Eye (tissue), 1 donor: ENCODE measurements around the gene FOXM1.

Experiments used
- DNase-seq: peaks from one replicate; pipeline ENCODE4 v3.0.0-alpha.2; 2015

The FOXM1 gene, protein sequence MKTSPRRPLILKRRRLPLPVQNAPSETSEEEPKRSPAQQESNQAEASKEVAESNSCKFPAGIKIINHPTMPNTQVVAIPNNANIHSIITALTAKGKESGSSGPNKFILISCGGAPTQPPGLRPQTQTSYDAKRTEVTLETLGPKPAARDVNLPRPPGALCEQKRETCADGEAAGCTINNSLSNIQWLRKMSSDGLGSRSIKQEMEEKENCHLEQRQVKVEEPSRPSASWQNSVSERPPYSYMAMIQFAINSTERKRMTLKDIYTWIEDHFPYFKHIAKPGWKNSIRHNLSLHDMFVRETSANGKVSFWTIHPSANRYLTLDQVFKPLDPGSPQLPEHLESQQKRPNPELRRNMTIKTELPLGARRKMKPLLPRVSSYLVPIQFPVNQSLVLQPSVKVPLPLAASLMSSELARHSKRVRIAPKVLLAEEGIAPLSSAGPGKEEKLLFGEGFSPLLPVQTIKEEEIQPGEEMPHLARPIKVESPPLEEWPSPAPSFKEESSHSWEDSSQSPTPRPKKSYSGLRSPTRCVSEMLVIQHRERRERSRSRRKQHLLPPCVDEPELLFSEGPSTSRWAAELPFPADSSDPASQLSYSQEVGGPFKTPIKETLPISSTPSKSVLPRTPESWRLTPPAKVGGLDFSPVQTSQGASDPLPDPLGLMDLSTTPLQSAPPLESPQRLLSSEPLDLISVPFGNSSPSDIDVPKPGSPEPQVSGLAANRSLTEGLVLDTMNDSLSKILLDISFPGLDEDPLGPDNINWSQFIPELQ

DNA sequence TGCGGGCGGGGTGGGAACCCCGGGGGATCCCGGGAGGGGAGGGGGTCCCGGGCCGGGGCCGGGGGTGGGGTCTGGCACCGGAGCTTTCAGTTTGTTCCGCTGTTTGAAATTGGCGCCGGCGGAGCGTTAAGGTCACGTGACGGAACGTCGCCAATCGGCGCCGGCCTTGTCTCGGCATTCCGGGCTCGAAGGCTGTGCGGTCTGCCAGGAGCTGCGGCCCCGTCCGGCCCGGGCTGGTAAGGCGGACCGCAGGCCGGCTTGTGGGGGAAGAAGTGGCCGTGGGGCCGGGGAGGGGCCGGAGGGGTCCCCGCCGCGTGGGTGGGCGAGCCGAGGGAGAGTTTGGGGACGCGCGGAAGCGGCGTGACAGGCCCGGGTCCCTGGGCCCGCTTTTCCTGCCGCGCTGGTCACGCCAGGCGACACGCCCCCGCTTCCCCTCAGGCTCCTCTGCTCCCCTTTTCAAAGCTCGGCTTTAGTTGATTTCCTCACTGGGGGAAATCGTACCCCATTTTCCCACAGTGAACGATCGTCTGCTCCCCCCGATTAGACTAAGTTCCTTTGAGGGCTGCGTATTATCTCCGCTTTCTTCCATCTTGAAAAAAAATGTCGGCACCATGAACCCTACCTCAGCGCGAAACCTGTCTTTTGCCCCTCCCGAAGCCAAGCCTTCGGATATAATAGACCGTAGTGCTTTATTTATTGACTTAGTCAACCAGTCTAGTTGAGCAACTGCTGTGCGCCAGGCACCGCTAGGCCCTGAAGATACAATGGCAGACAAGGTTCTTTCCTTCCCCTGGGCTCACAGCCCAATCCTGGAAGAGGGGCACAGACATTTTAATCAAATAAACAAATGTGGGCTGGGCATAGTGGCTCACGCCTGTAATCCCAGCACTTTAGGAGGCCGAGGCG, at the start of gene FOXM1, which contains the start of gene RHNO1:
TSS of gene FOXM1 (minus strand) at position 128 of the 906 bp plus-strand sequence. CDS start 2,696 bp downstream, outside the sequence.
TSS of gene RHNO1 (plus strand) at position 177 of the 906 bp plus-strand sequence. CDS start 8,144 bp downstream, outside the sequence.
- DNase-seq: peak; percentile 96

- no peak for DNase-seq
Observed at GRCh38 chr12:2925322-2925995, 48.5 kb upstream of the FOXM1 start.

DNA sequence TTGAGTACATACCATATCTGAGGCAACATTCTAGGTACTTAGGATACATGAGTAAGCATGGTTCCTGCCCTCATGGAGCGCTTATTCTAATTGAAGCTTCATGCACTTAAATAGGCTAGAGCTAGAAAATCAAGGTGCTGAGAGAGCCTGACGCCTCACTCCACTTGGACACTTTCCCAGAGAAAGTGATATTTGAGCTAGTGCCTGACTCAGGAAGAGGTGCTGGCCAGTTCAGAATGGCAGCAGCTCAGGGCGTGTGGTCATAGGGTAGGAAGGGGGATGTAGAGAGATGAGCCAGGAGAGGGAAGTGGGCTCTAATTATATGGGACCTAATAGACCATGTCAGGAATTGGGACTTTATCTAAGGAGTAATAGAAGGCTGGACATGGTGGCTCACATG, 47.0 kb upstream of the FOXM1 start:
- DNase-seq: no peak

- DNase-seq: no peak
Observed at GRCh38 chr12:2923057-2923456, 46.1 kb upstream of the FOXM1 start.

DNA sequence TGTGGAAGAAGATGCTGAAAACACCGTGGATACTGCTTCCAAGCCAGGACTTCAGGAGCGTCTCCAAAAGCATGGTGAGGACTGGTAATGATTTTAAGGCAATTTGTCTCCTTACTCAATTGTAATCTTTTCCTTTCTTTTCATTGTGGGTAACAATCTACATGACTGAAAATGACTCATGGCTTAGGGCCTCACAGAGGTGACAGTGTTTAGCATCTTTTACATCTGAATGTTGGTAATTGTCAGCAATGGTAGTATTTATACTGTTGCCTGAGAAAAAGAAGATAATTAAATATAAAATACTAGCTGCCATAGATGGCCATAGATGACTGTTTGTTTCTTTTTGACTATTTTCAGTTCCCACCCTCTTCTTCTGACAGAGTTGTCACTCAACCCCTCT, 45.4 kb upstream of the FOXM1 start:
- no peak for DNase-seq

GRCh38 chr12:2919249-2919648, 42.3 kb upstream of the FOXM1 start:
- DNase-seq: no peak

- DNase-seq: no peak
Observed at GRCh38 chr12:2912216-2912575, 35.2 kb upstream of the FOXM1 start.

- DNase-seq: no peak
Observed at GRCh38 chr12:2904260-2904659, 27.3 kb upstream of the FOXM1 start.

- DNase-seq: no peak
Observed at GRCh38 chr12:2902272-2902880, 25.4 kb upstream of the FOXM1 start.

- DNase-seq: no peak
Observed at GRCh38 chr12:2900642-2901041, 23.7 kb upstream of the FOXM1 start.

GRCh38 chr12:2897418-2897817, 20.4 kb upstream of the FOXM1 start:
- DNase-seq: no peak

DNA sequence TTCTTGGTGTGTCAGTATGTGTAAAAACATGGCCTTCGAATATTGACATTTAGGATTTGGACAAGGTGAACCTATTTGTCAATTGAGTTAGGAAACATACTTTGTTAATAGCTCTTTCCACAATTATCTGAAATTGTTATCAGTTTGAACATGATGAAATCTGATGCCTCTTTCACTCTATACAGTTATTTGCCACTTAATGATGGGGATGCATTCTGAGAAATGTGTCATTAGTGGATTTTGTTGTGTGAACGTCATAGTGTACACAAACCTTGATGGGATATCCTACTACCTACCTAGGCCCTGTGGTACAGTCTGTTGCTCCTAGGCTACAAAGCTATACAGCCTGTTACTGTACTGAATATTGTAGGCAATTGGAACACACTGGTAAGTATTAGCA, 18.5 kb upstream of the FOXM1 start:
- no peak for DNase-seq

DNA sequence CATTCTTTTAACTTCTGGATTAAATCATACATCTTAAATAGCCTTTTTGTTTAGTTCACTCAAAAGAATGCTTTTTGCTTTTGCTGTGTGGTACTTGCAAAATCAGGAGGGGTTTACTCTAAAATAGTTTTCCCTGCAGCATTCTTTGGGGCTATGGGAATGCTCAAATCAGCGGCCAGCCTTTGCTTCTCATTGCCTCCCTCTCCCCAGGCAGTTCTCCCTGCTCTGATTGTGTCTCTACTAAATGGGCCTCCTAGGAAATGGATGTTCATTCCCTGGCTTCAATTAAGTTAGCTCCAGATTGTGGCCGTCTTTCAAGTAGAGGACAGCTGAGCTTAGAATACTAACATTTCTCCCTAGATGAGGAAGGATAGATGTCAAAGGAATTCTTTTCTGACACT, 18.1 kb upstream of the FOXM1 start:
- DNase-seq: no peak

DNA sequence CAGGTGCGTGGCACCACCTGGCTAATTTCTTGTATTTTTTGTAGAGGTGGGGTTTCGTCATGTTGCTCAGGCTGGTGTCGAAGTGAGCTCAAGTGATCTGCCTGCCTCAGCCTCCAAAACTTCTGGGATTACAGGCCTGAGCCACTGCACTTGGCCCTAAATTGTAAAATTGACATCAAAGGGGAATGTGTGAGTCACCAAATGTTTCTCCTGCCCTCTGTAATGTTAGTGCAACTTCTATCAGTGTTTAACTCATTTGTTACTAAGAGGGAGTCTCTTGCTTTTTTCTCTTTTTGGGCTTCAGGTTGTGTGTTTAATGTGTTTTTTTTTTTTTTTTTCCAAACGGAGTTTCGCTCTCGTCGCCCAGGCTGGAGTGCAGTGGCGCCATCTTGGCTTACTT, 16.0 kb upstream of the FOXM1 start:
- no peak for DNase-seq

DNA sequence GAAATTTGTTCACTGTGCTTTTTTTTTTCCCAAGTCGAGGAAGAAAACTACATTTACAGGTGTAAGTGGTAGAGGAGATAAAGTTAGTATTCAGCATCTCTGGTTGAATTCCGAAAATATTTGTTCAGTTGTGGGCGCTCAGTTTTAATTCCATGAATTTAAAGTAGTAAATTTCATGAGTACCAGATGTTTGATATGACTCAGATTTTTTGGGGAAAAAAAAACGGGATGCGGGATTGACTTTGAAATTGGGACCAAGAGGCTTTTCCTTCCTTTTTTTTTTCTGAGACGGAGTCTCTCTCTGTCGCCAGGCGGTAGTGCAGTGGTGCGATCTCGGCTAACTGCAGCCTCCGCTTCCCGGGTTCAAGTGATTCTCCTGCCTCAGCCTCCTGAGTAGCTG, 15.3 kb upstream of the FOXM1 start:
- DNase-seq: peak; percentile 30

DNA sequence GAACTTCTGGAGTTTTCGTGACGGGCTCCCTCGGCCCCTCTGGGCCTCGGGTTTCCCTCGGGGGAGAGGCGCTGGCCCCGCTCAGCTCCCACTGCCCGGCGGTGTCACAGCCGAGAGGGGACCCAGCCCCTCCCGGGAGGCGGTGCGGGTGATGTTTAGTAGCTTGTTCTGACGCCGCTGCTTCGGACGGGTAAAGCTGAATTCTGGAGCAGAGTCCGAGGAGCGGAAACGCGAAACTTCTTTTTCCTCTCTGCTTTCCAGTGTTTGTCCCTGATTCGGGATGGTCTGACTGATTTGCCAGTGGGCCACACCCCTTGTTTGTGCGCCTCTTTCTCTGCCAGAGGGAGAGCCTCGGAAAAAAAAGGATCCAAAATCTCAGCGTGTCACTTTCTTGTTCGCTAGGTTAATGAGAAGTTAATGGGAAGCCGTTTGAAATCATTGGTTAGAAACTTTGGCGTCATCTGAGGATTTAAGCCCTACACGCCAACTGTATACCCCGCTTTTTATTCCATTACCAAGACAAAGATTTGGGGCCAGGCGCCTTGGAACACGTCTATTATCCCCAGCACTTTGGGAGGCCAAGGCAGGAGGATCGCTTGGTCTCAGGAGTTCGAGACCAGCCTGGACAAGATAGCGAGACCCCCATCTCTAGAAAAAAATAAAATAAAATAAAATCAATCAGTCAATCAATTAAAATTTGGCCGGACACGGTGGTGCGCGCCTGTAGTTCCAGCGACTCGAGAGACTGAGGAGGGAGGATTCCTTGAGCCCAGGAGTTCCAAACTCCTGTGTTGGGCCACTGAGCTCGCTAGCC, 14.5 kb upstream of the FOXM1 start:
- DNase-seq: peak; percentile 87

- peak; percentile 99 for DNase-seq
Observed at GRCh38 chr12:2890388-2891239, 13.6 kb upstream of the FOXM1 start, which contains the start of gene TULP3. Gene TULP3 (plus strand): TSS chr12:2890891. CDS start chr12:2890948, 57 bp downstream.

DNA sequence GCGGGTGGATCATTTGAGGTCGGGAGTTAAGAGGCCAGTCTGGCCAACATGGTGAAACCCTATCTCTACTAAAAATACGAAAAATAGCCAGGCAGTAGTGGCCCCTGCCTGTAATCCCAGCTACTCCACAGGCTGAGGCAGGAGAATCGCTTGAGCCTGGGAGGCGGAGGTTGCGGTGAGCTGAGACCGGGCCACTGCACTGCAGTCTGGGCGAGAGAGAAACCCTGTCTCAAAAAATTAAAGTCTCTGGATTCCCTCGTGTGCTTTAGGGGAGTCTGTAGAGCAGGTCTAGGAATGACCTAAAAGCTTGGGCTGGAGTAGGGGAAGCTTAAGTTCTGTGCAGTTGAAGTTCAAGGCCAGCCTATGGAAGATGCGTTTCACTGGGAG, 13.0 kb upstream of the FOXM1 start:
- no peak for DNase-seq

DNA sequence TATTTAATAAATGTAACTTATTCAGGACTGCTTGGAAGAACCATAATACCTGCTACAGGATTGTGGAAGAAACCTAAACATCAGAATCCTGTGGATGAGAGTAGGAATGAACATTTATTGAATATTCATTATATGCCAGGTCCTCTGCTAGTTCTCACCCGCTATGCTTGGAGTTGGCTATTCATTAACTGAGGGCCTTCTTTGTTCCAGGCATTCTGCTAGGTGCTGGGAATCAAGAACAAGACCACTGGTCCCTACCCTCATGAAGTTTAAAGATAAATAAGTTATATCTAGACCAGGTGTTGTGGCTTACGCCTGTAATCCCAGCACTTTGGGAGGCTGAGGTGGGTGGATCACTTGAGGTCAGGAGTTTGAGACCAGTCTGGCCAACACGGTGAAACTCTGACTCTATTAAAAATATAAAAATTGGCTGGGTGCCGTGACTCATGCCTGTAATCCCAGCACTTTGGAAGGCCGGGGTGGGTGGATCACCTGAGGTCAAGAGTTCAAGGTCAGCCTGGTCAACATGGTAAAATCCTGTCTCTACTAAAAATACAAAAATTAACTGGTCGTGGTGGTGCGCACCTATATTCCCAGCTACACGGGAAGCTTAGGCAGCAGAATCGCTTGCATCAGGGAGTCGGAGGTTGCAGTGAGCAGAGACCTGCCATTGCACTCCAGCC, 9.9 kb upstream of the FOXM1 start:
- DNase-seq: no peak
